Stimulated activated CD8-positive, alpha-beta memory T cell treated with anti-CD3 and anti-CD28 coated beads, Interleukin-15, amount 100 ng/mL, for 1 hour (primary cell): ENCODE data around the gene FUT3.

Experiments
- DNase-seq: peaks from one replicate; pipeline ENCODE4 v3.0.0-alpha.2; 2020; ENCODE audit warnings: low read depth

The FUT3 gene

GRCh38 chr19:5823579-5824281 lies 27.5 kb downstream of the FUT3 start:
- DNase-seq: no peak

- DNase-seq: no peak
Observed at GRCh38 chr19:5822181-5822844, 28.9 kb downstream of the FUT3 start.

DNA sequence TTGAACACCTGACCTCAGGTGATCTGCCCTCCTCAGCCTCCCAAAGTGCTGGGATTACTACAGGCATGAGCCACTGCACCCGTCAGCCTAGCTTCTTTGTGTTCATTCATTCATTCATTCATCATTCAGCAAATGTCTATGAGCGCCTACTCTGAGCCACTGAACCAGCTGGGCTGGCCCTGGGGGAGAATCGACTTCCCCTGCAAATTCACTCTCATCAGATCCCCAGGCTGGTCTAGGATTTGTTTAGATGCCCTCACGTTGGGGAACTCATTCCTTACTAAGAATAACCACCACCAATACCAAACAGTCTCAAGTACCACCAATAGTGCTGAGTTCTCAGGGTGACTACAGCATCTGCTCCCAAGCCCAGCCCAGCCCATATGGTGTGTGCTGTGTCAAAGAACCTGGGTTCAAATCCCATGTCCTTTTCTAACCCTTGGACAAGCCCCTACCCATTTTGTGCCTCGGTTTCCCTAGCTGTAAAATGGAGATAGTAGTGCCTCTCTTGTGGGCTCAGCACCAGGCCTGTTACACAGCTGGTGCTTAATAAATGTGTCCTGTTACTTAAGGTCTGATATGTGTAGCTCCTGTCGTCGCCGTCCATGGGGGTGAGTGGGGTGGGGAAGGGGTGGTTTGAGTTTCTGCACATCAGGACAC lies 29.6 kb downstream of the FUT3 start:
- DNase-seq: no peak

DNA sequence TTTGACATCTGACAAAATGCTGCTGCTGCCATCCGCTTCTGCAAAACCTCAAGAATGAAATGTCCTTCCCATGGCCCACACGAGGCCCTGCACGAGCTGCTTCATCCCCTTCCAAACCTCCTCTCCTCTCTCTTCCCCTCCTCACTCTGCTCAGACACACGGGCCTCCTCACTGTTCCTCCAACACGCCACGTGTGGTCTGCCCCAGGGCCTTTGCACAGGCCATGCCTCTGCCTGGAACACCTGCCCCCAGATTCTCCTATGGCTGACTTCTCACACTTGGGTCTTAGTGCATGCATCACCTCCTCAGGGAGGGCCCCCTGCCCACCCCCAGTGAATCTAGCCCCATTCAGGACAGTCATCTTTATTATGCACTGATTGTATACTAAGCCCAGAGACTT lies 30.5 kb downstream of the FUT3 start:
- DNase-seq: no peak

GRCh38 chr19:5818594-5818993 lies 32.7 kb downstream of the FUT3 start:
- no peak for DNase-seq

DNA sequence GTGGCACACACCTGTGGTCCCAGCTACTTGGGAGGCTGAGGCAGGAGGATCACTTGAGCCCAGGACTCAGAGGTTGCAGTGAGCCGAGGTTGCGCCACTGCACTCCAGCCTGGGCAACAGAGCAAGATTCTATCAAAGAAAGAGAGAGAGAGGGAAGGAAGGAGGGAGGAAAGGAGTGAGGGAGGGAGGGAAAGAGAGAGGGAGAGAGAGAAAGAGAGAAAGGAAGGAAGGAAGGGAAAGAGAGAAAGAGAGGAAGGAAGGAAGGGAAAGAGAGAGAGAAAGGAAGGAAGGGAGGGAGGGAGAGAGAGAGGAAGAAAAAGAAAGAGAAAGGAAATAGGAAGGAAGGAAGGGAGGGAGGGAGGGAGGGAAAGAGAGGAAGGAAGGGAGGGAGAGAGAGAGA lies 34.0 kb downstream of the FUT3 start:
- DNase-seq: no peak

DNA sequence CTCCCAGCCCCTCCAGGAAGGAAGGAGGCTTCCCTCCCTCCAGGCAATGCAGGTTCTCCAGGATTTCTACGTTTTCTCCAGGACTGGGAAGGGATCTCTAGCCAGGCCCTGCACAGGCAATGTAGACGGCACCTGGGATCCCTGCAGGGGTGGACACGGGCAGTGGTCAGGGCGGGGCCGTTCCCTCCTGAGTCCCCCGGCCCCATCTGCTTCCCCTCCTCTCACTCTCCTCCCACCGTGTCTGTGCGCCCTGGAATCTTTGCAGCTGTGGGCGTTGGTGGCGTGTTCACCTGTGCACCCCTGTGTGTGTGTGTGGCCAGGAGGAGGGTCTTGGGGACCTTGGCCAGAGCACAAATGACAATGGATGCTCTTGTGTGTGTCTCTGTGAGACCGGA lies 36.4 kb downstream of the FUT3 start:
- DNase-seq: no peak

DNA sequence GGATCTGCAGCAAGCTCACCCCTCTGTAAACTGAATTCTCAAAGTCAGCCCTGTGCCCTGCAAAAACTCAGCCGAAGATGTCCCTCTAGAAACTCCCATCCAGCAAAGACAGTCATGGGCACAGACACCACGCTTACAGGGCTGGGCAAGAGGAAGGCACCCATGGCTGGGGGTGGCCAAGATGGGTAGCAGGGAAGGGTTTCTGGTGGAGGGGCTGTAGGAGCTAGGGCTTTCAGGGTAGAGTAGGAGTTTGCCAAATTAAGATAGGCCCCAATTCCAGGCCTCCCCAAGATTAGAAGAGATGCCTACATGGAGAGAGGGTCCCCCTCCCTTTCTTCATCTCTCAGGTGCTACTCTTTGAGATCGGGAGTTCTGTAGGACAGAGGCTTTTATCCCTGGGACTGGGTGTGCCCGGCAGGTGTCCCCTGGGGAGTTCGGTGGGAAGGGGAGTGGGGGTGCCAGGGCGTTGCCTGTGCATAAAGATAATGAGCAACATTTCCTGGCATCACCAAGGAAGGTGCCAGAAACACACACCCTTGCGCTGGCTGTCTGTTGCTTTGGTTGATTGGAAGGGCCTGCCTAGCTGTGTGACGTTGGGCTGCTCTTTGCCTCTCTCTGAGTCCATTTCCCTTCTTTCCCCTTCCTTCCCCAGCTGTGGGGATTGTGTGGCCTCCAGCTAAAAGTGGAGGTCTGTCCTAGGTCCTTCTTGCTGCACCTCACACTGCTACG lies 37.0 kb downstream of the FUT3 start:
- DNase-seq: no peak

- no peak for DNase-seq
Observed at GRCh38 chr19:5811117-5811516, 40.1 kb downstream of the FUT3 start.

DNA sequence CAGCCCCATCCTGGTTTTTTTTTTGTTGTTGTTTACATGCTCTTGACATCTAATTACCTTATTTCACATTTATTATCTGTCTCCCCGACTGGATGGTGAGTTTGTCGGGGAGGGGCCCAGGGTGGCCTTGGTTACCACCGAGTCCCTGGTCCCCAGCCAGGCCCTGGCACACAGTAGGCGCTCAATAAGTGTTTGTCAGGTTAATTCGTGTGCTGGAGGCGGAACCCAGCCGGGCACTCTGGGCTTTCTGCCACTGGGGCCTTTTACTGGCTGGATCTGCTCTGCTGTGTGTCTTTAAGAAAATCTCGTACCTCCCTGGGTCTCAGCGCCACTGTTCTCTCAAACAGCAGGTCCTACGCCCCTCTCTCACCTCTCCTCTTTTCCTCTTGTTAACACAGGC lies 41.8 kb downstream of the FUT3 start:
- DNase-seq: no peak

DNA sequence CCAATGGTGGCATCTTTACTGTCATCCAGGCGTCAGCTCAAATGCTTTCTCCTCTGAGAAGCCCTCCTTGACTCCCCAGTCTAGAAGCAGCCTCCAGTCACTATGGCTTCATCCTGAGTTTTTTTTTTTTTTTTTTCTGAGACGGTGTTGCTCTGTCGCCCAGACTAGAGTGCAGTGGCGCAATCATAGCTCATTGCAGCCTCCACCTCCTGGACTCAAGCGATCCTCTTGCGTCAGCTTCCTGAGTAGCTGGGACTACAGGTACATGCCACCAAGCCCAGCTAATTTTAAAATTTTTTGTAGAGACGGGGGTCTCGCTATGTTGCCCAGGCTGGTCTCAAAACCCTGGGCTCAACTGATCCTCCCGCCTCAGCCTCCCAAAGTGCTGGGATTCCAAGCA lies 42.2 kb downstream of the FUT3 start:
- no peak for DNase-seq

DNA sequence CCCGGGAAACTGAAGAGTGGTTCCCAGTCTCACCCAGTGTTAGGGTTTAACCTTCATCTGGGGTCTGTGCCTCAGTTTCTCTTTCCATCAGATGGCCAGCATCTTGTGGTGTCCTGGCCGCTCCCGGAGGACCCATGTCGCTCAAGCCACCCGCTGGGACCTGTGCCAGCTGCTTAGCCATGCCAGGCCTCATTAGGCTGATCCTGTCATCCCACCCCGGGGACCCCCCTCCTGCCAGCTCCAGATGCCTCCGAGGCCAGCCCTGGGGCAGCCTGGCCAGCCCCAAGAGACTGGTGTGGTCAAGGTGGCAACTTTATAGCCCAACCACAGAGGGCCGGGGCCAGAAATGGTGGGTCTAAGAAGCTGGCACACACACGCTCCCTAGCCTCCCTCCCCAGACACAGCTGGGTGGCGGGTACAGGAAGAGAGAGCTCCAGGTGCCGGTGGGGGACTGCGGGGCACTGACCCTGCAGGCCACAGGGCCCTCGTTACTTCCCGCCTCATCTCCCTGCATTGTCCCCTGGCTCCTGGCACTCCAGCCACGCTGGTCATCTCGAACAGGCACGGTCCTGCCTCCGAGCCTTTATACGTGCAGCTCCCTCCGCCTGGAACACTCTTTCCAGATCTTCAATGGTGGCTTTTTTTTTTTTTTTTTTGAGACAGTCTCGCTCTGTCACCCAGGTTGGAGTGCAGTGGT lies 43.0 kb downstream of the FUT3 start:
- no peak for DNase-seq

DNA sequence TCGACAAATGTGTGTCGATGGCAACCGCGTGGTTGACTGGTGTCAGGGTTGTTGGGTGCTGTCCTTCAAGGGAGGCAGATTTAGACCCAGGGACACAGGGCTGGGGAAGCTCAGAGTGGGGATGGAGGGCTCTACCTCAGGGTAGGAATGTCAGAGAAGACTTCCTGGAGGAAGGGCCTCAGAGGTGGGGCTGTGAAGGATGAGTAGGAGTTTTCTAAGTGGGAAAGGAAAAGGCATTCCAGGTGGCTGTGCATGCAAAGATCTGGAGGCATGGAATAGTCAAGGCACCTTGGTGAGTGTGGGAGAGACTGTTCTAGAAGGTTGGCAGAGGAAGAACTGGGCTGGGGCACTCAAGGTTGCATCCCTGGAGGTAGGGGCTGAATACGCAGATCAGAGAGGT lies 44.3 kb downstream of the FUT3 start:
- DNase-seq: no peak

DNA sequence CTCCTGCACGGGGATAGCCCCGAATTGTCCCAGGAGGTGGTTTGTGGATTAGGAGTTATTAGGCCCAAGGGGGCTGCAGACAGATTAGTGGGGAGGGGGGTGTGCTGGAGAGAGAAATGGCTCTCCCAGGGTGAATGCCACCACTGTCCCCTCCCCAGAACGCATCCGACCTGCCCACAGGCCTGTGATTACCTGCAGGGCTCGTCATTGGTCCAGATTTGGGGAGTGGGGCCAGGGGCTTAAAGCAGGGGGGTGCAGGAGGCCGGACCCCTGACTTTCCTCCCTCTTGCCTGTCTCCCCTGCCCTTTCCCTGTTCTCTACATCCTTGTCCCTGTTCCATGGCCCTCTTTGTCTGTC lies 45.1 kb downstream of the FUT3 start:
- no peak for DNase-seq

- peak; percentile 34 for DNase-seq
Observed at GRCh38 chr19:5805462-5806132, 45.7 kb downstream of the FUT3 start.

- no peak for DNase-seq
Observed at GRCh38 chr19:5804516-5805461, 46.5 kb downstream of the FUT3 start, which contains the start of gene NRTN. Gene NRTN, plus strand, starts transcription at chr19:5805067. Its CDS starts 19,099 bp downstream, at chr19:5824166.

- DNase-seq: peak; percentile 73
Observed at GRCh38 chr19:5803752-5804515, 47.3 kb downstream of the FUT3 start.

GRCh38 chr19:5803441-5803751 lies 47.9 kb downstream of the FUT3 start:
- DNase-seq: no peak

- DNase-seq: no peak
Observed at GRCh38 chr19:5801796-5802619, 49.2 kb downstream of the FUT3 start.
